Measurements from ENCODE around the gene STK39.

Gene STK39

GRCh38 chr2:168253379-168253778 is 6.0 kb upstream of the STK39 start:
- Histone ChIP-seq H3K27me3 (ENCODE audit: insufficient read depth, poor library complexity, severe bottlenecking) (no peaks in the 10 kb centered on the region), H3K4me3 (replicated peaks; ENCODE audit: insufficient read depth, low read length) (no peak overlapping the region), H3K27ac (replicated peaks) (no peak overlapping the region)
- TF ChIP-seq REST (IDR thresholded peaks at IDR 0.05; ENCODE audit: insufficient replicate concordance, low read depth): no peak
- TF ChIP-seq GABPA (IDR thresholded peaks at IDR 0.05; ENCODE audit: low read depth): no peak
- TF ChIP-seq CTCF (IDR thresholded peaks at IDR 0.05; ENCODE audit: insufficient read depth, low read length): no peak
- no peak for TF ChIP-seq POLR2AphosphoS5 (IDR thresholded peaks at IDR 0.05; ENCODE audit: low read depth)
- TF ChIP-seq SPI1 (IDR thresholded peaks at IDR 0.05; ENCODE audit: borderline replicate concordance, low read depth): no peak
- DNase-seq (ENCODE audit: low read depth in 1 of 2, low spot score in 1 of 2): no peak

GRCh38 chr2:168252976-168253375 is 5.6 kb upstream of the STK39 start:
- Histone ChIP-seq H3K27ac (replicated peaks) (no peak overlapping the region), H3K4me3 (replicated peaks; ENCODE audit: insufficient read depth, low read length) (no peak overlapping the region), H3K27me3 (ENCODE audit: insufficient read depth, poor library complexity, severe bottlenecking) (no peaks in the 10 kb centered on the region)
- DNase-seq (ENCODE audit: low read depth in 1 of 2, low spot score in 1 of 2): no peak
- TF ChIP-seq SPI1 (IDR thresholded peaks at IDR 0.05; ENCODE audit: borderline replicate concordance, low read depth): no peak

GRCh38 chr2:168246483-168247340 is 683 bp downstream of the STK39 start:
- H3K27me3 ChIP-seq (ENCODE audit: insufficient read depth, poor library complexity, severe bottlenecking): no peaks in the 10 kb centered on the region
- no peak overlapping the region for H3K27ac ChIP-seq (replicated peaks)
- H3K4me3 ChIP-seq (replicated peaks; ENCODE audit: insufficient read depth, low read length): peak overlapping the region; percentile 77
- peak in 1 of 2 experiments; percentile 68 for DNase-seq (ENCODE audit: low read depth in 1 of 2, low spot score in 1 of 2)
- TF ChIP-seq CTCF (IDR thresholded peaks at IDR 0.05; ENCODE audit: insufficient read depth, low read length) (no peak), POLR2AphosphoS5 (IDR thresholded peaks at IDR 0.05; ENCODE audit: low read depth) (no peak; the same call in 1 of the 2 replicates), SPI1 (IDR thresholded peaks at IDR 0.05; ENCODE audit: borderline replicate concordance, low read depth) (no peak), REST (IDR thresholded peaks at IDR 0.05; ENCODE audit: insufficient replicate concordance, low read depth) (no peak)

- H3K27me3 ChIP-seq (ENCODE audit: insufficient read depth, poor library complexity, severe bottlenecking): no peaks in the 10 kb centered on the region
- H3K27ac ChIP-seq (replicated peaks): no peak overlapping the region
- TF ChIP-seq POLR2AphosphoS5 (IDR thresholded peaks at IDR 0.05; ENCODE audit: low read depth) (no peak), CTCF (IDR thresholded peaks at IDR 0.05; ENCODE audit: insufficient read depth, low read length) (no peak), SPI1 (IDR thresholded peaks at IDR 0.05; ENCODE audit: borderline replicate concordance, low read depth) (no peak), REST (IDR thresholded peaks at IDR 0.05; ENCODE audit: insufficient replicate concordance, low read depth) (no peak), GABPA (IDR thresholded peaks at IDR 0.05; ENCODE audit: low read depth) (no peak)
- H3K4me3 ChIP-seq (replicated peaks; ENCODE audit: insufficient read depth, low read length): peak overlapping the region; percentile 77
- no peak for DNase-seq (ENCODE audit: low read depth in 1 of 2, low spot score in 1 of 2)
Measured at GRCh38 chr2:168246072-168246482, 1.3 kb downstream of the STK39 start.

All from HL-60 (cell line).